ENCODE results near the gene ZNF362.

The ZNF362 gene

DNA sequence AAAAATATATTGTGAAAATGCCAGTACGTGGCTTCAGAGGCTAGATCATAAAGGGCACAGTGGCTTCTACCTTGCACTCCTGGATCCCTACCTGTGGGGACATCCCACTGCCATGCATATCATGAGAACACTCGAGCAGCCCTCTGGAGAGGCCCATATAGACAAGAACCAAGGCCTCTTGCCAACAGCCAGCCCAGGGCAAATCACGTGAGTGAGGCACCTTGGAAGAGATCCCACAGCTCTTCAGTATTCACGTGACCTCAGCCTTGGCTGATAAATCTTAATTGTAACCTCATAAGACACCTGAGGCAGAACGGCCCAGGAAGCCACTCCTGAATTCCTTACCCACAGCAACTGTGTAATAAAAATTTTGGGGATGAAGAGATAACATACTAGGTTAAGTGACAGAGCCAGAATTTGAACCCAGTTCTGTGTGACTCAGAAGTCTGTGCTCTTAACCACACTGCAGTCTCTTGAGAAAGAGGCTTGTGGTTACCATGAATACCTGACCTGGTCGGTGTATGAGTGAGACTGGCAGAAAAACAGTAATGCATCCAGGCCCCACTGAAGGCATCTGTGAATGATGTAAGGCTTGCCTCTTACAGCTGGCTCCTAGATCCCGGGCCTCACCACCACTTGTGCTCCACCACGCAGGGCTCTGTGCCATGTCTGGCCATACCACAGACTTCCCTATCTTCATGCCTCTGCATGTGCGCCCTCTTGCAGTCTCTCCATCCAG, 71.5 kb downstream of the ZNF362 start:
- DNase-seq (ENCODE audit: low spot score), result no peak

DNA sequence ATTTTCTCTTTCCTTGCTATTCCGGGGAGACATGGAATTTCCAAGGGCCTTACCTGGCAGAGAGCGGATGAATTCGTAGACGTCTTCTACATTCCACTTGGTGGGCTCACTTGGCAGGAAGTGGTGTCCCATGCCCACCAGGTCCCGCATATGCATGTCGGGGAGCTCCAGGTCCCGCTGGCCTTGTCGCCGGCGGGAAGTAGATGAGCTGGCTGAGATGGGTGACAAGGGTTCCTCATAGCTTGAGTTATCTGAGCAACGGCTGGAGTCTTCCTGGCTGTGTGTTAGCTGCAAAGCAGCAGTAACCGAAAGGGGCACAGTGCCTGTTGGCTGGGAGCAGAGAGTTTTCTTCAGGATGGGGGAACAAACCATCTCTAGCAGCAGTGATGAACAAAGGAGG, 72.5 kb downstream of the ZNF362 start:
- no peak for DNase-seq (ENCODE audit: low spot score)

DNA sequence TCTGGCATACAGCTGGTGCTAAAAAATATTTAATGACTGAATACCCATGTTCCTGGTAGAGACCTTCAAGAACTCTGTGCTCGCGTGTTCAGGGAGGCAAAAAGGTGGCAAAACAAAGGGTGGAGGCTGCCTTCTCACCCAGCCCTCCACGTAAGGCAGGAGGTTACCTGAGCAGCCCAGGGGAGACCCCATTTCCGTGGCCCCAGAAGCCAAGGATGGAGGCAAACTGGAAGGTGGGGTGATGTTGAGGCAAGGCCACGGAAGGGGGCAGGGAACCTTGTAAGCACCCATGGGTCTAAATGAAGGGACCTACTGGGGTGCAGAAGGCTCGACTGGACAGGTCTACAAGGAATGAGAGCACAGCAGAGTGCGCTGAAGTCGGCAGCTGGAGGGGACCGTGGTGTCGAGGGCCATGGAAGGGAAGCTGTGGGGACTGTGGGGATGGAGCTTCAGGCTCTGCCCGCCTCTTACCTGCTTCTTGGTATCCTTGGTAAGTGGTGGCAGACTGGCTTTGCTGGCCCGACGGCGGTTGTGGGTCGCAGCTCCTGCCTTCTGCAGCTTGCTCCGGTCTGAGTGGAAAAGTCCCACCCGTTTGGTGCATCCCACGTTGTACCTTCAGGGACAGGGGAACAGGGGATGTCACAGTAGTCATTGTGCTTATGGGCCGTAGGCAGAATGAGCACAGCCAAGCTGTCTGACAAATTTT, 73.5 kb downstream of the ZNF362 start:
- no peak for DNase-seq (ENCODE audit: low spot score)

DNA sequence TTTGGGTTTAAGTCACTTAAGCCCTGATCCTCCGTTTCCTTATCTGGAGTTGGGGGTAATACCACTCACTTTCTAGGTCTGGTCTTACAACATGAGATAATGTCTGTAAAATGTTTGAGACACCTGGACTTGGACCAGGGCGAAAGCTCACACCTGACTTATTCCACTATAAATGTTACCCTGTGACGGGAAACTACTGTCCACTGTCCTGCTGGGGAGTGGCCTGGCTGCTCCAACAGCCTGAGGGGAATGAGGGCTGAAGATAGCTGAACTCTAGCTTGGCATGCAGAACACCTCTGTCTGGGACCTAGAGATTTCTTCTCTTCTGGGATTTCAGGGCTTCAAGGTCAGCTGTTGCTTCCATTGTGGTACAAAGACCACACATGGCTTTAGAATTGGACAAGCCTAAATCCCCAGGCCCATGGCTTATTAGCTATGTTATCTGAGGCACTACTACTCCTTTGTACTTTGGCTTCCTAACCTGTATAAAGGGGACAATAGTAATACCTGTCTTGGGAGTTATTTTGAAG, 74.1 kb downstream of the ZNF362 start:
- no peak for DNase-seq (ENCODE audit: low spot score)

DNA sequence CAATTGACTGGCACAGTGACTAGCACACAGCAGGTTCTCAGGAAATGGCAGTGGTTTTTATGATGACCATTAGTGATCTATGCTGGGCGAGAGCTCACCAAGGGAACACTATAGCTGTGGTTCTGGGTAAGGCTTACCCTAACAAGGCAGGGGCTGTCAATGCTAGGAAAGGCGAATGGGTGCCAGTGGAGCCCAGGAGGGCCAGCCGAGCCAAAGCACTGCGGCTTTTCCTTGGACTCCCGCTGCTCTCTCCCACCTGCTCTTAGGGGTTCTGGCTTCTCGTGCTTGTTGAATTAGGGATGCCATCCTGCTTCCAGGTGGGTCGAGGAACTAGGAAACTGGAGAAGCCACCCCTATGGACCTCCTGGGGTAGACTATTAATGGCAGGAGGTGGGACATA, 74.6 kb downstream of the ZNF362 start:
- DNase-seq (ENCODE audit: low spot score), result no peak

DNA sequence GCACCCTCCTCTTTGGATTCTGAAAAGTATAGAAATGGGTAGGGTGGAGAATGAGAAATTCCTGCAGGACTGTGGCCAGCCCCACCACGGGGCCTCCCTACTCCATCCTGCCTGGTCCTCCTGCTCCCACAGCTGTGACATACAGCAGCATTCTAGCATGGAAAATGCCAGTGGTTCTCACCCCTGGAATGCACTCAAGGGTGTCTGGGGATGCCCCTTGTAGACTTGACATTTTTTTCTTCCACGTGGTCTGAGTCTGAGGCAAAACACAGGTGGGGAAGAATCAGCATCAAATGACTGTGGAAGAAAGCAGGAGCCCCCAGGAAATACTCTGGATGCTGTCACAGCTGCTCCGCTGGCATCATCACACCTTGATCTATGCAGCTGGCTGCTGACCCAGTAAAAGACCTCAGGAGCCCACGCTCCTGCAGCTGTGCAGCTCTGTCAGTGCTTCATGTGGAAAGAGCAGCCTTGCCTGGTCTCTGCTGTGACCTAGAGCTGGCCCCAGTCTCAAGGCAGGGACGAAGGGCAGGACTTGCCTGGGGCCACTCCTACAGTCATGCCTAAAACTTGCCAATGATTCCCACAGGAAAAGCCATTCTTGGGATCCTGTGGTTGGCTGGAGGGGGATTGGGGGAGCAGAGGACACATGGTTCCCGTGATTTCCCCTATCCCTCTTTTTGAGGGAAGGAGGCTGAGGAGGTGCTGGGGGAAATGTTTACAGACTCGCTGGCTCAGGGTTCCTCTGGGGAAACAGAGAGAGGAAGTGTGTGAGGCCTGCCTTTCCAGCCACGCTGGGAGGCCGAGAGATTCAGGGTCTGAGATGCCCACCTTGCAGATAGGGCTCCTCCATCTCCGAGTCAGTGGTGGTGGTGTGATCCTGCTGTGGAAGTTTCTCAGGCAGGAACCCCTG, 75.4 kb downstream of the ZNF362 start:
- no peak for DNase-seq (ENCODE audit: low spot score)

DNA sequence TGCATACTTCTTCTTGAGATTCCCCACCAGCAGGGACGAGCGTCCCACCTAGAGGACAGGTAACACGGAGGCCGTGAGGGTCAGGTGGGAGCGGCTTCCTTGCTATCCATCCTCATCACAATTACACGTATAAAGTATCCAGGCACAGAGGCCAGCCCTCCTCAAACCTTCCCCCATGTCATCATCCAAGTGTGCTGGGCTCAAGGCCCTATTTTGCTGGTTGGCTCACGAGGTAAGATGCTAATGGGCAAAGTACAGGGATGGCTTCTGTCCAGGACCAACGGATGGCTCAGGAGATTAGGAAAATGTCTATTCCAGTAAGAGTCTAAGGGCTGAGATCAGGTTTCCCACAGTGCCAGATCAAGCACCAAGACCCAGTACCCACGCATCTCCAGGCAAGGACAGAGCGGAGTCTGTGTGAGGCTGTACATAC, 76.1 kb downstream of the ZNF362 start:
- peak; percentile 48 for DNase-seq (ENCODE audit: low spot score)

DNA sequence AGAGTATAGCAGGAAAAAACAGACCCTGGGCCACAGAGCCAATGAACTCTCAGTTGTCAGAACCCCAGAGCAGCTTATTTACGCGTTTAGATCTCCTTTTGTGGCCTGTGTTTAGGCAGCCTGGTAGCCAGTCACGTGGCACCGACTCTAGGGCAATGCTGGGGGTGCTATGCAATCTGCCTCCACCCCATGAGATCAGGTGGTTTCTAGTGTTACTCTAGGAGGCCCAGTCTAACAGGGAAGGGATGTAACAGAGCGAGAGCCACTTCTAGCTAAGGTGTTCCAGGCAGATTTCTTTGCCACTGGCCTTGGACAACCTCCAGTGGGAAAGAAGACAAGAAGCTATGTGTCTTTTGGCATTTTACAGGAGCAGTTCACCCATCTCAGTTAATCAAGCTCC, 76.6 kb downstream of the ZNF362 start:
- no peak for DNase-seq (ENCODE audit: low spot score)

DNA sequence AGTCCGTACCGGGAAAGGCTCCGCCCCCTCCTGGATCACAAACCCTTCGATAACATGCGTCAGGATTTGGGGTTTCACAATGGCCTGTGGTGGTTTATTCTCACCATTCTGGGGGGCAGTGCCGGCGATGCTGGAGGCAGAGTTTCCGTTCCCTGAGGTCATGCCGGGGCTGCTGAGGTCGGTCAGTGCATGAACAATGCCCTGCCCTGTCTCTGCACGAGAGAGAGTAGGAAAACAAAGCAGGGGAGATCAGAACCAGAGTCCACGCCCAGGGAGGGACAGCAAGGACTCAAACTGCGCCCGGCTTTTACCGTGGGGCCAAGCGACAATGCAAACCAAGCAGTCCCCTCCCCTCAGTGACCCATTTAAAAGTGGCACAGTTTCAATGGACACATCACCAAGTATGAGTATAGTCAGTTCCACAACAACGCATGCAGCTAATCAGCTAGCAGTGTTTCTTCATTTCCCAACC, 77.8 kb downstream of the ZNF362 start:
- no peak for DNase-seq (ENCODE audit: low spot score)

DNA sequence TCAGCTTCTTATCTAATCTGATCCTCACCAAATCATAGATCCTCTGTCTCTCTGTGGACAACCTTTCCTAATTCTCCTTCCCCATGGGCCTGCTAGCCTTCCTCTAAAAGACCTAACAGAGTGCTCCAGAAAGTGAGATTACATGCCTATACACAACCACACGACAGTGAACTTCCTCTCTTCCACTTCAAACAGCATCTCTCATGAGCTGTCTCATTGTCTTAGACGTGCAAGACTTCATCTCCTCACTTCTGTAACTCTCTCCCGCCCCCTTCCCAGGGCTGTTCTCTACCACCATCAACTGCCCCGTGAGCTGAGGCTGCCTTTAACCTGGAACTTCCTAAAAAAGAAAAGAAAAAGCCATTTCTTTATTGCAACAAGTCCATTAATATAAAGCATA, 78.7 kb downstream of the ZNF362 start:
- DNase-seq (ENCODE audit: low spot score), result no peak

DNA sequence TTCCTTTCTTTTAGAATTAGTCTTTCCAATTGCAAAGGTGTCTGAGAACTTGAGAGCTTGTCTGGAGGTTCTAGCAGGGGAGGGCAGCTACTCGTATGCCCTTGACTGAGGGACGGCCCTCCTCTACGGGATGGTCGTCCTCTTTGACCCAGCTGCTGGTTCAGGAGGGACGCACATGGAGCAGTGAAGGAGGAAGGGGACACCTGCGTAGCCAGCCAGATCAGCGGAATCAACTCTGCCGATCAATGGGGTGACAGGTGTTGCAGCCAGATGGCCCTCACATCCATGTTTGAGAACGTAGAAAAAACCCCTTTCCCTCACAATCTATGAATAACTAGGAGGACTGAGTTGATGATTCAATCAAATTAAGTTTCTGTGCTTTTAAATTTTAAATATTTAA, 80.3 kb downstream of the ZNF362 start:
- DNase-seq (ENCODE audit: low spot score), result no peak

DNA sequence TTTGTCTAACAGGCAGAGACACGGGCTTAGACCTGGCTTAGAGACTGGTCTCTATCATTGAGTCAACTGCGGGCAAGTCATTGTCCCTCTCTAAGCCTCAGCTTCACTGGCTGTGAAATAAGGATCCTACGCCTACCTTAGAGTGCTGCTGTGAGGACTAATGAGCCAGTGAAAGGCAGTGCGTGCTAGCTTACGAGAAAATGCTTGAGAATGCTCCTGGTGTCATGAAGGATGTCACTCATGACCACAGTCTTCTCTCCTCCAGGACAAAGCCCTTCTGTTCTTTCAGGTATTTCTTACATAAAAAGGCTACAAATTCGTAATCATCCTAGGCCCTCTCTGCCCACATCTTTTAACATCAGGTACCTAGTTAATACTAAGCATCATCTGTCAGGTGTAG, 81.1 kb downstream of the ZNF362 start:
- no peak for DNase-seq (ENCODE audit: low spot score)

DNA sequence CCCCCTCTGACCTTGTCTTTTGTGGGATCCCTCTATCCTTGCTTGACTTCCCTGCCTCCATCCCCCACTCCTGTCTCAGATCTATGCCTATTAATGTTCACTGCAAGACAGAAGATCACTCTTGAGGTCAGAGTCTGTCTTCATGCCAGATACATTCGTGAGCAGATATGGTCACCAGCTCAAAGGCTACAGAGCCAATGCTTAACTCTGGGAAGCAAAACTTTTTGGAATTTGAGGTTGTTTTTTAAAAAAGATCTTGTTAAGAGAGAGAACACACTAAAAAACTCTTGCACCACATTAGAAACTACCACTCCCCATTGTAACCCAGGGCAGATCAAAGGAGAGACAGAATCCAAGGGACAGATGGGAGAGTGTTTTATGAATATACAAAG, 81.8 kb downstream of the ZNF362 start:
- no peak for DNase-seq (ENCODE audit: low spot score)

DNA sequence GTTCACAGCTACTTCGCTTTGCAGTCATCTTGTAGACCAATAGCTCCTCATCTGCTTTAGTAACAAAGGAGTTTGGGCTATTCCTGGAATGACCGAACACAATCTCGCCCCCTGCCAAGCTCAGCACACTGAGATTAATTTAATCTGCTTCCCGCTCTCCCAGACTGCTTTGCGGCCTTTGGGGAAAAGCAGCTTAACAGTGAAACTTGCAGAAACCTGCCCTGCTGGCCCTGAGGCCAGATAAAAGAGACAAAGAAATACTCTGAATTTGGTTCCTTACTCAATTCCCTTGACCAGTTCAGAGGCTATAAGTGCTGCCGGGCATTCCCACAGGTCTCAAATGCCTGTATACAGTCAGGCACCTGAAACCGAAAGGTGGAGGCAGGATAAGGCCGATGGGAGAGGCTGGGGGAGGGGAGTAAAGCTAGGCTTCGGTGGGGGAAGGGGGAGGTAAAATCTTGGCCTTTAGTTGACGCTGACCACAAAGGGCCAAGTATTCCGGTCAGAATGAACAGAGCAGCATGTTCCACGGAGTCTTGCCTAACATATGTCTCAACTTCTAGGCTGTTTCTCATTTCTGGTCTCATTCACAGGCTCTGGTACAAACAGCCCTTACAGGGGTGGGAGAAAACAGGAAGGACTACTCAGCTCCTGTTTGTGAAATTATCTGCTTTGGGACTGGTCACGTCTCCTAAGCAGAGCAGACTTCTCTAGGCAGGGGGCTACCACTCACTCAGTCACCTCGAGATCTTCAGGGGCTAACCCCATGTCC, 82.3 kb downstream of the ZNF362 start:
- peak; percentile 70 for DNase-seq (ENCODE audit: low spot score)

DNA sequence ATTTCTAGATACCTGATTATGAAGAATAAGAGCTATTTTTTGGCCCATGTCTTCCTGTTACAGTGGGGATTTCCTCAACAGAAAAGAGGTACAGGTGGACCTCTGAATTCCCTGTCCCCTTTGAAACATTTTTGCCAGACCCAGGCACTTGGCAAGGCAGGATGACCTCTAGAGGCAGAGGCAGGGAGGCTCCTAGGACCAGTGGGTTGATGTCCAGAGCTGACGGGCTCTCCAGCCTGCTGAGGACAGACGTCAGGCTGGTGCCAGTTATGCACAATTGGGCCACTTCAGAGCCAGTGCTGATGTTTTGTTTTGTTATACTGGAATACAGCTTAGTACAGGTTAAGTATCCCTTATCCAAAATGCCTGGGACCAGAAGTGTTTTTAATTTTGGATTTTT, 83.1 kb downstream of the ZNF362 start:
- DNase-seq (ENCODE audit: low spot score), result no peak

DNA sequence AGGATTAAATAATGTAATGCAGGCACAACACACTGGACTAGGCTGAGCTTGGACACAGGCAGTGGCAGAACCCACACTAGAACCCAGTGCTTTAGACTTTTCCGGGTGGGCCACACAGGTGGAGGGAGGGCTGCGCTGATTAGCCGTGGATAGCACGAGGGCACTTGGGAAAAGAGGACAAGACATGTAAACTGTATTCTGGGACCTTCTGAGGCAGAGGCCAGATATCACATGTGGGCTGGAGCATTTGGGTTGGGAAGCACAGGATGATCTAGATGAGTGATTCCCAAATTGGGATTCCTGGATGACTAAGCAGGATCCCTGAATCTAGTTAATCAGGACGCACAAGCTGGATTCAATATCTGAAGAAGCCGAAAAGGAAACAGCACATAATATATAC, 84.9 kb downstream of the ZNF362 start:
- no peak for DNase-seq (ENCODE audit: low spot score)

DNA sequence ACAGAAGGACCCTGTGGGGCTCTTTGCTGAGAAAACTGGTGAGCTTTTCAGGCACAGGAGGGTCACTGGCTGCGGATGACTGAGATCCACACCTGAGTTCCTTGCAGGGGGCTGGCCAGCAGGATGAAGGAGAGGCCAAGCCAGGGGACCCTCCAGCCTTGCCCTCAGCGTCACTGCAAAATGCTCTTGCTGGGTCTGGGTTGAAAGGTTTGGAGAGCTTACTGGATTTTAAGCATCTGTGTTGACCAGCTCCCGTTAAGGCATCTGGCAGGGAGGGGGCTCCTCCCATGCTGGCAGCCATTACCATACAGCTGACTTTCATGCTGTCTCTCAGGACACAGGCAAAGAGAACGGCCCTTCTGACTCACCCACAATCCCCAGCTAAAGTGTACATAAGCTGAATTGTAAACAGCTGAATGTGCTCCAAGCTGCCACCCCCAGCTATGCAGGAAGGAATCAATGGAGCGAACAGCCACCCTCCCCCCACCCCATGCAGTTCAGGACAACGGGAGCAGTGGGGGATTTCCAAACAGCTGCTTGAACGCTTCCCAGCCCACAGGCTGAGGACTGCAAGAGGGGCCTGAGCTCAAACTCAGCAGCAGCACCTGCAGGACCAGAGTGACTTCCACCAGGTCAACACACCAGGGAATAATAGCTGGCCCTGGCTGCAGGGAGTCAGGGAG, 85.9 kb downstream of the ZNF362 start:
- peak; percentile 60 for DNase-seq (ENCODE audit: low spot score)

DNA sequence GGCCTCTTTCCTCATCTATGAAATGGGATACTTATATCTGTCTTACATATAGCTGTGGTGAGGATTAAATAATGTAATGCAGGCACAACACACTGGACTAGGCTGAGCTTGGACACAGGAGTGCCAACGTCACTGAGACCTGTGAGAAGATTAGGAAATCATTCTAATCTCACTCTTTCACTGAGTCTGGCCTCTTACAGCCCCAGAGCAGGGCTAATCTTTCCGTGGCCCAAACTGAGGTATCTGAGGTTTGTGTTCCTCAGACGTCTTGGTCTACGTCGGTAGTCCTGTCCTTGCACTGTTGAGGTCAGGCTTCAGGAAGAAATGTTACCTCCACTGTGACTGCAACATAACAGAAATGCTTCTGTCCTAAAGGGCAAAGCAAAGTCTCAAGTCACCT, 87.2 kb downstream of the ZNF362 start:
- no peak for DNase-seq (ENCODE audit: low spot score)

DNA sequence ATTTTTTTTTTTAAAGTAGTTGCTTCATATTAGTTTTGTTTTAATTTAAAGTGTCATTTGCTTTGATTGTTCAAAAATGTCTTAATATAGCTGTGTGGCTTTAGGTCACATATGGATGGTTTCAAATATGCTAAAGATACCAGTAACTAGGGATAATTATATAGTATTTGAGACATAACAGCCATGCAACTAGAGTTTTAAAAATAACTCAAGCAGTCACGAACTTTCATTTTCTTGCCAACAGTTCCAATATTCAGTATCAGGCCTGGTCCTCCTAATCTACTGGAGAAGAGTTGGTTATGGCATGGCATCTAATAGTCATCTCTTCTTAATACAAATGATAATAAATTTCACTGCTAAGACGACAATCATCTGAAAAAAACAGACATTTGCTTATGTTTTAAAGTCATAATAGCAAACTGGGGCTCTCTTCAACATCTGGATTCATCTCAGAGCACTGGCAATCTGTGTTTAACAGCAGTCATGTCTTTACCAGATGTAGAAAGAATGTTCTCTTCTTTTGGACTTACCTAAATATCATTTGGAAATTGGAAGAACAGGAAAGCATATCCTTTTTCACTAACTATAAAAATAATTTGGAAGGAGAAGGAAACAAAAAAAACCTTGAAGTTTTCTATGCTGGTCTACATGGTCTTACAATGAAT, 88.7 kb downstream of the ZNF362 start:
- no peak for DNase-seq (ENCODE audit: low spot score)

DNA sequence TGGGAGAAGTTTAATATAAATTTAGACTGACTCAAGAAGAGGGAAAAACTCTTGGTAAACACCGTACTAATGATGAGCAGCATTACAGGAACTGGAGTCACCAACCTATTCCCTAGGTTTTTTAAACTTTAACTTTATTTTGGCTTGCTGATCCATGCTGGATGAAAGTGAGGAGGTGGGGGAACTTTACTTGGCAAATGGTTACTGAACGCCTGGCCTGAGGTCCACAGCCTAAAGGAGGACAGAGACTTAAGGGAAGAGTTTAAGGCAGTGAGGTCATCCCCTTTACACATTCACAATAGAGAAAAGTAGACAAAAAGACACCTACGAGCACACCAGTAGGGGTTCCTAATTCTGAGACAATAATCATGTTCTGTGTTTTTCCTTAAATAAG, 90.2 kb downstream of the ZNF362 start:
- DNase-seq (ENCODE audit: low spot score), result no peak
